NCI-H524 (cell line): Measurements from ENCODE around the gene BTBD9.

Source experiments
- DNase-seq, 2 experiments: peaks; one replicate each; lab custom pipeline; 2025; lab: John Stamatoyannopoulos, UW

The BTBD9 gene

DNA sequence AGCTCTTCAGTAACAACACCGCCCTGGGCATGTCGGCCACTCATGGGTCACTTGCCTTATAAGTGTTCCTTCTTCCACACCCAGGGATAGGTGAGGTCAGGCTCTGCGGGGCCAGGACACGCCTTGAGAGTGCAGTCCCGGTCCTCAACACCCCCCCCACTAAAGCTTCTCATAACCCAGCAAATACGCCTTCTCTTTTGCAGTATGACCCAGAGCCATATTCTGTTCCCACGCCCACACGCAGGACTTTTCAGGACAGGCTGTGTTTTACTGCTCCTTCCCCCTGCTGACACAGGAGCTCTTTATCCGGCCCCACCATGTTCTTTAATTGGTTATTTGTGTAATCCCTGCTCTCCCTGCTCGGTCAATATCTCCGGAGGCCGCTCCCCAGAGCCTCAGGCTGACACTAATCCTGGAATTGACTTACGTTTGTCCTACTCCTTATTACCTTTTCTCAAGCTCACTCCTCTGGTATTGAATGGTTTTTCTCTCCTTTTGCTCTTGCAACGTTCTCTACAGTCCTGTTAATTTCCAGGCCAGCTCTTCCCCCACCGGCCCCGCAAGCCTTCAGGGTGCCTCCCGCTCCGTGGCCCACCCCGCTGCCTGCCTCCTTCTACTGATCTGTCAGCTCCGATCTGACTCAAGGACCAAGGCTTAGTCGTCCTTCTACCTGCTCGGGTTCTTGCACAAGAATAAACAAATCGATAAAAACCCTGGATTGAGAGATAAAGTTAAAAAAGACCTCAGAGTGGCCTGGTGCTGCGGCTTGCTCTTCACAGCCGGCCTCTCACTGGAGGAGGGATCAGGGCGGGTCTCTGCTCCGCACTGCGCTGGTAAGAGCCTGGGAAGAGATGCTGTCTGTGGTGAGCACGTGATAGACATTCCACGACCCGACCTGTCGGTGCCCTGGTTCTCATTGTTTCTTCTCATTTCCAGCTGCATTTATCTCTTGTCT lies 462.7 kb downstream of the BTBD9 start:
- DNase-seq = no peak

DNA sequence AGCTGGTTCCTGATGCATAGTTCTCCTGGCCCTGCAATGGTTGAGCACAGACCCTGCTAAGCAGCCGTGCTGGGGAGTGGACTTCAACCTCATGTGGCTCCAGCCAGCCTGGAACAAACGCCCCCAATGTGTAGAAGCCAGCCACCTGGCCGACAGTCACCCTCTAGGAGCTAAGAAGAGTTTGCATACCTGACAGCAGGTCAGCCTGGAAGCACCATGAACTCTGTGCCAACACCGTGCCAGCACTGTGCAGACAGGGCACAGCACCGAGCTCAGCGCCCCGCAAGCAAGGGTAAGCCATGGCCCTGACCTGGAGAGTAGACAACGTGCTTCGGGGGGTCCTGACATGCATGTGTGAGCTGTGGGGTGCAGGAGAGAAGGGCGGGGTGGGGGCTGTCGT lies 463.9 kb downstream of the BTBD9 start:
- no peak for DNase-seq

DNA sequence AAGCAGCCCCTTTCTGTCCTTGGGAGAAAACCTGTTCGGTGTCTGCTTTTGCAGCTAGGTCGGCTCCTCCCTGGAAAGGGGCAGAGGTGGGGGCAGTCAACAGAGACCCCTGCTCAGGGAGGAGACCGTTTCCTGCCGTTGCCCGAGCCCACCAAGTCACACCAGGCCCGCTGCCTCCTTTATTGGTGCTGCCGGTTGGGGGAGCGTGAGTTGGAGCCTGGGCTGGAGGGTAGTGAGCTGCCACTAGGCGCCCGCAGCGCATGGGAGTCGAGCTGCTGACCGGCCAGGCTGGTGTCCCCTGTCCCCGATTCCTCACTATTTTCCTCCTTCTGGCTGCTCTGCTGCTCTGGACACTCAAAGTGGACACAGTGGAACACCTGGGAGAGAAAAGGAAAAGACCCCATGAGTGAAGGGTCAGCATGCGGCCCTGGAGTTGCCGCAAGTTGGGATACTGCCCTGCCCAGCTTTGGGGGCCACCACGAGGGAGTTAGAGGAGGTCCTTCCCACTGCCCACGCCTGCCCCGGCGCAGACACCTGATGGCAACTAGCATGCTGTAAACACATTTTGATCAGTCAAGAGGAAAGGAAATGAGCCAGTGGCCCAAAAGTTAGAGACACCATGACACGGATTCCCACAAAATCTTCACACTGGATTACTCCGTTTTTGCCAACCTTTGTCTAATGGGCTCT lies 464.8 kb downstream of the BTBD9 start:
- DNase-seq = no peak

DNA sequence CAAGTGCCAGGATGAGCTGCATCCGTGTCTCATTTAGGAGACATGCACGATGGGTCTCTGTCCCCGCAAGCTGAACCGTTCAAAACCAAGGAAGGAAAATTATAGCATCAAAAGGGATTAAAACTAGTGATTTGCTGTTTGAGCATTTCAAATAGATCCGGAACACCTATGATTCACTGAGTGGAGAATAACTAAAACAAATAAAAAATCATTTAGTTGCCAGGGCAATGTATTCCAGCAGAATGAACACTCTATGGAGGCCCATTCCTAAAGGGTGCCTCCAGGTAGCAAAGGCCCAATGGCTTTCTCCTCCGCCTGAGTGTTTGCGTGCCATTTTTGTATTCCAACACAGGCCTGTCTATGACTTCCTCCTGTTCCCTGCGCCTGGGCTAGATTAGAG lies 465.4 kb downstream of the BTBD9 start:
- DNase-seq = no peak

DNA sequence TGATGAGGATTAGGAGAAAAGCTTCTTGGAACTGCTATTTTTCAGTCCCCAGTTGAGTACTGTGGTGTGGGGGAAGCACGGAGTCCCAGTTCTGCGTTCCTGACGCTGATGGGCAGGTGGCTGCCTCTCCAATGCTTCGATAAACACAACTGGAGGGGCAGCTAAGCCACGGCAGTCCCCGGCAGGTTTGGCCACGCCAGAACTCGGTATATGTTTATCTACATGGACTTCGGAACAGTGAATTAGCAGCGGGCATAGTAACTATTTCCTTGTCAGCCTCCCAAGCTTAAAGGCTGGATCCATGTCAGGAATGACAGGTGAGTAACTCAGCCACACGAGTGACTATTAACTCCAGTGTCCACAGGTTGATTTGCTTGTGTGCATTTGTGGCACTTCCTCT lies 465.8 kb downstream of the BTBD9 start:
- no peak for DNase-seq

DNA sequence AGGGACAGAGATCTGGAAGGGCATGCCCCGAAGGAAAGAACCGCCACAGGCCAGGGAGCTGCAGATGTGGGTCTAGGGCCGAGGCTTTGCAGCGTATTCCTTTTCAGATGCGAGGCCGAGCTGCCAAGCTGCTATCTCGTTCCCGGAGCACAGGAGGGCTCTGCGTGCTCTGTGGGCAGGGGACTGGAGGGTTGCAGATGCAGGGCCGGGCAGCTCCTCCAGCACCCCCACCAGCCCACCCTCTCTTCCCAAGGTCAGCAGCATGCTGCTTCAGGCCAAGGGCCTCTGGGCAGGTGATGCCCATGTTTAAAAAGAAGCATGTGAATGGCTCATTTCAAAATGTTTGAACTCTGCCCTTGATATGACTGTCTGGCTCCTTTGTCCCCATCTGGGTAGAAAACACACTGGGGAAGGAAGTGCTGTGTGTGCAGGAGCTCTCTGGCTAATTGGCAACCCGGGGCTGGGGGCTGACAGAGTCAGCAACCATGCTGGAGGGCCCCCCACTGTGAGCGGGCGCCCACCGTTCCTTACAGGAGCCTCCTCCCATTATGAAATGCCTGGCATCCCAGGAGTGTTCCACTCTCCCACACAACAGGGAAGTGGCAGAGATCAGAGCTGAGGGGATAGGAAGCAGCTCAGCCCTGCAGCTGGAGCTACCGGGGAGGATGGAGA lies 466.9 kb downstream of the BTBD9 start:
- DNase-seq = no peak

DNA sequence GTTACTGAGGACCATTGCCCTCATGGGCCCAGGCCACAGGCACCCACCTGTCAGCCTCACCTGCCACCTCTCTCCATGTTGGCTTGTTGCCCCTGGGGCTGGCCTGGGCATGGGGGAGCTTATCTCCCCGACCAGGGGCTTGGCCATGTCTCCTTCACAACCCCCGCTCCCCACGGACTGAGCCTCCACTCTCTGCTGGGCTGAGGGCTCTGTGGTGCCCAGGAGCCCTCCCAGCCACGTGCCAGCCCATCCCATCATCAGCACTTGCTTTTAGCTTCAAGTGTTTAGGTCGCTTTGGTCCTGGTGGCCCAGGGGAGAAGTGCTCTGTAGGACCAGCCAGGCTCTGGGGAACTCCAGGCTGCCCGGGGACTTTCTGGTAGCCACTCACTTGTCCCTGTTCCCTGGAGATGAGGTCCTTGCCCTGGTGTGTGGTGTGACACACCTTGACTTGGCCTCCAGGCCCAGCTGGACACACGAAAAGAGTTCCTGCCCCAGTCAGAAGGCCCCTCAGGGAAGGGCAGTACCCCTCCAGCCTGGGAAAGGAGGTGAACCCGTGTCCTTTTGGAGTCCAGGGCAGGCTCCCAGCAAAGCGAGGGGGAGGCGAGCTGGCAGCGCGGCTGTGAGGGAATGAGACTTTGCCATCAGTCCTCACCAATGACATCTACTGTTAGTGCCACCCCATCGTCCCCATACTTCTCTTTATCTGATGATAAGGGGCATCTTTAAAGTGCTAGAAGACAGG lies 467.6 kb downstream of the BTBD9 start:
- DNase-seq = no peak

DNA sequence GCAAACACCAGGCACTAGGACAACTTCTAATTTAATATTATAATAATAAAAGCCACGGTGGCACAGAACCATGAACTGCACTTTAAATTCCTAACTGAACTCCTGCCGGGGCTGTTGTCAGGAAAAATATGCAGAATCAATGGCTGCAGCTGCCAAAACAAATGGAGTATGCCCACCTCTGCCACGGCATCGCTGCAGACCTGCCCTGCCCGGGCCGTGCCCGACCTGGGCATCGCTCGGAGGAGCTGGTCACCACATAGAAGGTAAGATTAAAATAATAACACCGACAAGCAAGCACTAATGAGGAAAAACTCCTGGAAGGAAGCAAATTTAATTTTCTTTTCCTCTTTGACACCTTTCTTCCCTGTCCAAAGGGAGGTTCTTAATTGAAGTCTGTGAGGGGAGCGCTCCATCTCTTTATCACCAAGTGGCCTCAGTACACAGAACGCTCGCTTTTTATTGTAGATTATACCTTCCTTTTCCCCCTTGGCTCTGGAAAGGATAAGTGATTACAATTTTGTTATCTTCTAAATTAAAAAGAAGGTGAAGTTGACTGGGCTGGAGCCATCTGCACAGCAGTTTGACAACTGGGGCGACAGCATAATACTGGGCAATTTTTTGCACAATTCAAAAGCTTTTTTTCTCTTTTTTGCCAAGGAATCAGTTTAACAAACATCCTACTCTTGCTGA lies 468.9 kb downstream of the BTBD9 start:
- no peak for DNase-seq

DNA sequence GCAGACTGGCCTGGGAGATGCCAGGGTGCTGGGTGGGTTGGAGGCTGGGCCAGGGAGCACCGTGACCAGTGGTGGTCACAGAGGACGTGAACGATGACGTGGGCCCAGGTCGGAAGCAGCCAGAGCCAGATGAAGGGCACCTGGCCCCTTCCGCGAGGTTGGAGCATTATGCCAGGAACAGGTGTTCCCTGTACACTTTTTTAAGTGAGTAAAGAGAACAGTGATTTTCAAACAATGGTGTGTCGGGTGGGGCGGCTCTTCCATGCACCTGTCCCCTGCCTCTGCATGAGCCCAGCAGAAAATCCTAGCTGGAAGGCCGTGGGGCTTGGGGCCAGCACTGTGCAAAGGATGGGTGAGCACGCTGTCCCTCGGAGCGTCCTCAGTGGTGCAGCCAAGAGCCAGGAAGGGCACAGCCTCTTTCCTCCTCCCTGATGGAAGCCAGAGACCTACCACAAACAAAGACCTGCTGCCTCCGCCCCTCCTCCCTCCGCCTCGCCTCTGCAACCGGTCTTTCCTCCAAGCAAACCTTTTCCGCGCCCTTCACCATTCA lies 469.7 kb downstream of the BTBD9 start:
- no peak for DNase-seq

DNA sequence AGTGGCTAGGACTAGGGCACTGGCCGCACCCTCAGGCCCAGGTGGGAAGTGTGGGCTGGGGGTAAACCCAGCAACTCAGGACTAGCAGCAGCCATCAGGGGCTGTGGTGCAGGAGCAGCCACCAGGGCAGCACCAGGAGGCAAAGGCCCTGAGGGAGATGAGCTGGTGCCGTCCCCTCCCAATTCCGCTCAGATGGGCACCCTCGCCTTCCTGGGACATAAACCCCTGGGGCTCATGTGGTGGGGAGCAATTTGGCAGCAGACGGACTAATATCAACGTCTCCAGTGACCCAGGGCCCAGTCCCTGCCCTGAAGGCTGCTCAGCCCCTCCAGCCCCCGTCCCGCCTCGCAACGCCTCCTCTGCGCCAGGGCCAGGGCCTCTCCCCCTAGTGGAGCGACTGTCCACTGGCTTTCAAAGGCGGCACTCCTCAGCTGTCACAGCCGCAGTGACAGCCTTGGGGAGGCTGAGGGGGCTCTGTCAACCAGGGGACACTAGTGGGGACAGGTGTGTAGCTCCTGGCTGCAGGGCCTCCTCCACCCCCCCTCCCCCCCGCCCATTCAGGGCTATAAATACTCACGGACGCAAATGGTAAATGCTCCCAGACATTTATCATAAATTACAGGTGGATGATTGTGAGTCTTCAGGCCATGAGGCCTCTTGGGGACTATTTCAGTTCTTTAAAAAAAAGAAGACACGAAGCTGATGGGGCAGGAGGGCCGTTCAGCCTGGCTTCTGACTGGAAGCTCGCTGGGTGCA lies 470.3 kb downstream of the BTBD9 start:
- no peak for DNase-seq

DNA sequence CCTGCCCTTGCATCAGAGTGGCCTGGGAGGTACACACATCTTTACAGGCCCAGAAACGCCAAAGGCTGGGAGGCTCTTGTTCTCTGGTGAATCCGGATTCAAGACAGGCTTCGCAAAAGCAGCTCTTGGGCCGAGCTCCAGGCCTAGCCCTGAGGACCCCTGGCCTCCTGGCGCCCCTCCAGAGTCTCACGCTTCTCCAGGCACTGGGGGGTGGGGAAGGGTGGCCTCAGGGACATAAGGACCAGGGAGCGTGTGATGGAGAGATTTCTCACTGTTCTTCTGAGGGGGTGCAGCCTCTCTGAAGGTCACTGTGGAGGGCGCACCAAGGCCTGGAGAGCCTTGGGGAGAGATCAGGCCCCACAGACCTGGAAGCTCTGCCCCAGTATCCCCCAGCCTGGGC lies 471.0 kb downstream of the BTBD9 start:
- DNase-seq = no peak

DNA sequence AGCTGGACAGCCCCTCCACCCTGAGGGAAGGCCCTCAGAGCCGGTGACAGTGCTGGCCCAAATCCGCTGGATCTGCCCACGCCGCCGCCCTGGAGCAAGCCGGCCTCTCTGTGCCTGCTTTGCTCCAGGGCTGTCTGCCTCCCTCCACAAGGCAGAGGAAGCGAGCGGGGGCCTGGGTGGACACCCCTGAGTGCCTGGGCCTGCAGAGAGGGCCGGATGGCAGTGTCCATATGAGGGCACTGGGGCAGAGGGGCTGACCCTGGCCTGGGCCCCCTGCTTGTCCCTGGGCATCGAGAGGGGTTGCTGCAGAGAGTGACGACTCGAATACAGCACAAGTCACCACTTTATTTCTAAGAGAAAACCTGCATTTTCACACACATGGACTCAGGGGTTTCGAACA lies 471.6 kb downstream of the BTBD9 start:
- DNase-seq = no peak

DNA sequence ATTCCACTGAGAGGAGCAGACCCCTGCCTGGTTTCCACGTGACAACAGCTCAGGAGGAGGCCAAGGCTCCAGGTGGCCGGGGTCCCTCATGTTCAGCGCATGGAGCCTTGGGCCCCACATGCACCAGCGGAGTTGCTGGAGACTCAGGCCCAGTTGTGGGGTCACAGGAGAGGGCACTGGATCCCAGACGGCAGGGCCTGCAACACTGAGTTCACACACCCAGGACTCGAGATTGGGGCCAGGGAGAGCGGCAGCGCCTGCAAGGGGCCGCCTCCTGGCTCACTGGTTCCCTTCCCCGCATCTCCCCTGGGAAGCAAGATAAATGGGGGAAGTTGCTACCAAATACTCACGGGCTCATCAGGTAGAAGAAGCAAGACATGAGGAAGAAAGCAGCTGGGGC lies 472.1 kb downstream of the BTBD9 start:
- no peak for DNase-seq

DNA sequence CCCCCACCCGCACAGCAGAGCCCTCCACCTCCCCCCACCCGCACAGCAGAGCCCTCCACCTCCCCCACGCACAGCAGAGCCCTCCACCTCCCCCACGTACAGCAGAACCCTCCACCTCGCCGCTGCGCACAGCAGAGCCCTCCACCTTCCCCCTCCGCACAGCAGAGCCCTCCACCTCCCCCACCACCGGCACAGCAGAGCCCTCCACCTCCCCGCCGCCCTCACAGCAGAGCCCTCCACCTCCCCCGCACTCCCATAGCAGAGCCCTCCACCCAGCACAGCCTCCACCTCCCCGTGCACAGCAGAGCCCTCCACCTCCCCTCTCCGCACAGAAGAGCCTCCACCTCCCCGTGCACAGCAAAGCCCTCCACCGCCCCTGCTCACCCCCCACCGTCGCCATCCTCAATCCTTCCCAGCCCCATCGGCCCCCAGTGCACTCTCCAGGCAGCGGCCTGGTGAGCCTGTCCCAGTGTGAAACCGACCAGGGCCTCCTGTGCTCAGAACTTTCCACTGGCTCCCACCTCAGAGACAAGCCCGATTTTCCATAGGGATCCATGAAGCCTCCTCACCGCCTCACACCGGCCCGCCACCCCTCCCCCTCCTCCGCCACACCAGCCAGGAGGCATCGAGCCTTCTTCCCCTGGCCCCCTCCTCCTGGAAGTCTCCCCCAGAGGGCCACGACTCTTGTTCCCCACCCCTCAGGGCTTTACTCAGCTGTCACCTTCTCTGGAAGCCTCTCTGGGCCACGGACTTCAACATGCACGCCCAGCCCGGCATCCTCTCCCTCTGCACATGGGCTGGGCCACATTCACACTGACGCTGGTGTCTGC lies 473.1 kb downstream of the BTBD9 start:
- no peak for DNase-seq

DNA sequence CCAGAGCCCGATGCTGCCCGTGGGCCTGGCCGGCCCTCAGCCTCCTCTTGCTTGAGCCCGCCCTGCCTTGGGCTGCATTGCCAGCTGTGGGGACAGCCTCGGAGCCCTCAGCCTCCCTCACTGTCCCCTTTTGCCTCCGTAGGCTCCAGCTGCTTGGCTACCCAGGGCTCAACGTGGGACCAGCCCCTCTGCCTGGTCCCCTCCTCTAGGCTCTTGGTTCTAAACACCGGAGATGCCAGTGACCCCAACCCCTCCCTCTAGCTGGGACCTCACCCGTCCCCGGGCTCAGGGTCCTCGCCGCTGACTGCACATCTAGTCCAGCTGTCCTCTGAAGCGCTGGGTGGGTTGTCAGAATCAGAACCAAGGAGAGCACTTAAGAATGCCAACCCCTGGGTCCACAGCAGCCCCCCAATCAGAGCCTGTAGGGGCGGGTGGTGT lies 475.0 kb downstream of the BTBD9 start:
- DNase-seq = no peak

DNA sequence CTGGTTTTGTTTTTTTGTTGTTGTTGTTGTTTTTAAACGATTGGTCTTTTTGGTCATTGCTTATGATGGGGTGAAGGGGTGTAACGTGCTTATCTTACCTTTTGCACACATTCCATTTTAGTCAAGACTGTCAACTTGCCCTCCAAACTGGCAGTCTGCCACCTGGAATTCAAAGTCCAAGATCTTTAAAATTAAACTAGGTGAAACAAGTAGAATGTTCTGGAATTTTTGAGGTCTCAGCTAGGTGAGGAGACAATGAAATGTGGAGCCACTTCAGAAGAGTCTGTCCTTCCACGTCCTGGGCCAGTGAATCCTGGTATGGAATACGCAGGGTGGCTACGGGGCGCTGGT lies 475.6 kb downstream of the BTBD9 start:
- DNase-seq = no peak

DNA sequence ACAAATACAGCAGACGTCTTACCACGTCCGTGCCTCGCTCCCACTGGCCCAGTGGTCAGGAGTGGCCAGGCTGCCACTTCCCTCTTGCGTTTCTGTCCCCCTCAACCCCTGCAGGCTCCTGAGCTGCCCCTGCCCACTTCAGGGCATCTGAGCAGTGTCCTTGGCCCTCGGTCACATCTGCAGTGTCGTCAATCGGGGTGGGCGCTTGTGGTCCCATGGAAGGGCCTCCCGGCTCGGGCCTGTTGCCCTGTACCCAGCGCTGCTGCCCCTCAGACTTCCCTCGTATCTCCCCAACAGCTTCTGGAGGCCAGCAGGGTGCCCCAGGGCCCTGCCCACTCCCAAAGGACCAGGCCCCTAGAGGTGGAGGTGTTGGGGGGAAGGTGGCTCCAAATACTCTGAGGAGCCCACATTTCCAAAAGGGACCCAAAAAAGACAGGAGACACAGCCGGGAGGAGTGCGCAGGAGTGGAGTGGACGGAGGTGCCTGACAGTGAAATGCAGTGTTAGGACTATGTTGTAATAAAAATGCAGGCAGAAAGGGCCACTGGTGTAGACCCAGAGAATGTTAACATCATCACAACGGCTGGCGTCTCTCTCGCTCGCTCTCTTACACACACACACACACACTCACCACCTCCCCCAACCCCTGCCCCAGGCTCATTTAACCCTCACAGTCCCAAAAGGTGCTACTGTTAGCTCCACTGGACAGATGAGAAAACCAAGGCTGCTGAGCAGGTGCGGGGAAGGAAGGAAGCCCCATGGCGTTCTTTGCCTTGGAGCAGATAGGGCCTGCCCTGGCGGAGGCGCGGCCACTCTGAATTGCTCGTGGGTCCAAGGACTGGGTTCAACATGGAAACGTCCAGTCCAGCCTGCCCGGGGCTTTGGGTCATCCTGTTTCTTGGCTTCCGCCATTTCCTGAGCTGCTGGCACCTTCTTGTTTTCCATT lies 476.3 kb downstream of the BTBD9 start:
- no peak for DNase-seq

DNA sequence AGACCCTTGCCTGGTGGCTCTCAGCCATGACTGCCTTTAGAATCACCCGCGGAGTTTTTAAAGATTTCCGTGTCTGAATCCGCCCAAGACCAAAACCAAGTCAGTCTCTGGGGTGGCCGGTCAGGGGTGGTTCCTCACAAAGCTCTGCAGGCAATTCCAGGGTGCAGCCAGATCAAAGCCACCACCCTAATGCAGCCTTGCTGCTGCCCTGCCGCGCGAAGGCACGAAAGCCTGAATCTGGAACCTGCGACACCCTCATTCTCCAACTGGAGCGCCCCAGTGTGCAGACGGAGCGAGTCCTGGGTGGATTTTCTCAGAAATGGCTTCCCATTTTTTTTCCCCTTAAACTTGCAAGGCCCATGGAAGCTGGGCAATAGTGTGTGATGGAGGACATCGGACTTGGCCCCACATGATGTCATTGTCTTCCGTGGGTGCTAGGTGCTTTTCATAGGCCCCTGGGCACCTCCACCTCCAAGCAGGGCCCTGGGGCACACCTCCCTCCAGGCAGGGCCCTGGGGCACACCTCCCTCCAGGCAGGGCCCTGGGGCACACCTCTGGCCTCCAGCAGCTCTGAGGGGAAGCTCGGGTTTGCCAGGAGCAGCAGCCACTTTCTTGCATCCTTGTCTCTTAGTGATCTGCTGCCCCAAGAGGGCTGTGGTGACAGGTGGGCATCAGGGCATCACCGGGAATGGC lies 477.1 kb downstream of the BTBD9 start:
- DNase-seq = no peak
